HG02981 (cell line): ENCODE data around the gene ZNF627.
"Not testable (repeated sequence)": the region's sequence is repeated elsewhere in the genome, so short reads cannot be mapped to it uniquely, and the experiment has no call there.

Experiments
- ATAC-seq: cut with Tn5 transposase; IDR thresholded peaks from one replicate; pipeline ENCODE4 v1.9.1; 2021; ENCODE audit warnings: mild to moderate bottlenecking, moderate library complexity; ENCODE audit not compliant: unreplicated experiment

ZNF627 gene

GRCh38 chr19:11620553-11620952 is 23.3 kb downstream of the ZNF627 start:
- no peak for ATAC-seq

- ATAC-seq: not testable (repeated sequence)
Measured at GRCh38 chr19:11622401-11622800, 25.1 kb downstream of the ZNF627 start.

DNA sequence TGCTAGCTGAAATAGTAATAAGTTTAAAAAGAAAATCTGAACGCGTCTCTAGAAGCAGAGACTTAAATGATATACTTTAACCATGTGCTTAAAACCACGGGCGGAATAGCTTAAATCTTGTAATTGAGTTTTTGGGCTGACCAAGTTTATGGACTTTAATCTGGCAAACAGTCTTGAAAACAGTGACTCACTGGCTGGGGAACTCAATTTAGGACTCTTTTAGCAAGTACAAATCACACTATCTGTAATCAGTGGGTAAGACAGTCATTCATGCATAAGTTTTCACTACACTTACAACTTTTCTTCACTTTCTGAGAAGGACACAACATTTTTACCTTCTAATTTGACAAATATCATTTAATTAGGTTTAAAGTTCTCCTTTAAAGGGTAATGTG is 26.8 kb downstream of the ZNF627 start:
- ATAC-seq: no peak

DNA sequence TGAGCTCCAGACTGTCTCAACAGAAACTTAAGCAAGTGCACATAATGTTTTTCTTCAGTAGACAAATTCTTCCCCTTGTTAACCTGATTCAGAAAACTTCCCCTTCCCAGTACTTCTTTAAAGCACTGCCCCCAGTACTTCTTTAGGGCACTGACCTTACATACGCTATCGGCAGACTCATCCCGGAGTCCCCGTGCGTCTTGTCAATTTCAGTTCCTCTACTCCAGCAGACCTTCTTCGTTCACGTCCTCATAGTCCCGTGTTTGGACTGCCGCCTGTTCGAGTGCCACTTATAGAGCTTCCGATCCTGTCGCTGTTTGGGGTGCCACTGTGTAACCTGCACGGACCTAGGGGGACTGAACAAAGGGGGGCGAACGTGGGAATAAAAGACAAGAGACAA is 29.0 kb downstream of the ZNF627 start:
- ATAC-seq: no peak

GRCh38 chr19:11633223-11633622 is 35.9 kb downstream of the ZNF627 start:
- ATAC-seq: no peak

DNA sequence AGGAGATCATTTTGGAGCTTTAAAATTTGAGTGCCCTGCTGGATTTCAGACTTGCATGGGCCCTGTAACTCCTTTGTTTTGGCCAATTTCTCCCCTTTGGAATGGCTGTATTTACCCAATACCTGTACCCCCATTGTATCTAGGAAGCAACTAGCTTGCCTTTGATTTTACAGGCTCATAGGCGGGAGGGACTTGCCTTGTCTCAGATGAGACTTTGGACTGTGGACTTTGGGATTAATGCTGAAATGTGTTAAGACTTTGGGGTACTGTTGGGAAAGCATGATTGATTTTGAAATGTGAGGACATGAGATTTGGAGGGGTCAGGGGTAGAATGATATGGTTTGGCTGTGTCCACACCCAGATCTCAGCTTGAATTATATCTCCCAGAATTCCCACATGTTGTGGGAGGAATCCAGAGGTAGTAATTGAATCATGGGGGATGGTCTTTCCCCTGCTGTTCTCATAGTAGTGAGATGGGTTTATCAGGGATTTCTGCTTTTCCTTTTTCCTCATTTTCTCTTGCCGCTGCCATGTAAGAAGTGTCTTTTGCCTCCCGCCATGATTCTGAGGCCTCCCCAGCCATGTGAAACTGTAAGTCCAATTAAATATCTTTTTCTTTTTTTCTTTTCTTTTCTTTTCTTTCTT is 36.9 kb downstream of the ZNF627 start:
- not testable (repeated sequence) for ATAC-seq

DNA sequence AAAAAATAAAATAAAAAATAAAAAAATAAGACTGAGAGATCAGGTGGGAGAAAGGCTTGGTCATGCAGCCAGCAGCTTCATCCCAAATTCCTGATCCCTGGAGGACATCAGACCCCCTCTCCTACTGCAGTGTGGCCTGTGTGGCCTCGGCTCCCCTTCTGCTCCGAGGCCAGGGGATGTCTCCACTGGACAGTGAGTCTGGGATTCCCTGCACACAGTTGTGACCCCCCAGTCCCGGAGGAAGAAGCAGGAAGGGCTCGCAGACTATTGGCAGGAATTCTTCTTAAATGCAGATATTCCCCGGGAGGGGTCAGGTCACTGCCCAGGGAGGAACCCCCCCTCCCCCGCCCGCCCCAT is 41.9 kb downstream of the ZNF627 start:
- ATAC-seq: no peak

- peak; percentile 95 for ATAC-seq
Measured at GRCh38 chr19:11639602-11640471, 42.6 kb downstream of the ZNF627 start.

- no peak for ATAC-seq
Measured at GRCh38 chr19:11641244-11641643, 44.0 kb downstream of the ZNF627 start.

- no peak for ATAC-seq
Measured at GRCh38 chr19:11642902-11643301, 45.6 kb downstream of the ZNF627 start.

DNA sequence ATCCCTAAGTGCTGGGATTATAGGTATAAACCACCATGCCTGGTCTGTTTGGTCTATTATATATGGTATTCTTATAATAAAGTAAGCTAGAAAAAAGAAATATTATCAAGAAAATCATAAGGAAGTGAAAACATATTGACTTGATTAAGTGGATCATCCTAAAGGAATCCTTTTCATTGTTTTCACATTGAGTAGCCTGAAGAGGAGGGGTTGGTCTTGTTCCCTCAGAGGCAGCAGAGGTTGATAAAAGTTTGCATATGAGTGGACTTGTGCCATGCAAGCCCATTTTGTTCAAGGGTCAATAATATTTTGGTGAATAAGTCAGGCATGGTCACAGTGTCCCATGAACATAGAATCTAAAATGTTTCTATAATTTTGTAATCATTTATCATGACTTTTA is 52.7 kb downstream of the ZNF627 start:
- no peak for ATAC-seq

DNA sequence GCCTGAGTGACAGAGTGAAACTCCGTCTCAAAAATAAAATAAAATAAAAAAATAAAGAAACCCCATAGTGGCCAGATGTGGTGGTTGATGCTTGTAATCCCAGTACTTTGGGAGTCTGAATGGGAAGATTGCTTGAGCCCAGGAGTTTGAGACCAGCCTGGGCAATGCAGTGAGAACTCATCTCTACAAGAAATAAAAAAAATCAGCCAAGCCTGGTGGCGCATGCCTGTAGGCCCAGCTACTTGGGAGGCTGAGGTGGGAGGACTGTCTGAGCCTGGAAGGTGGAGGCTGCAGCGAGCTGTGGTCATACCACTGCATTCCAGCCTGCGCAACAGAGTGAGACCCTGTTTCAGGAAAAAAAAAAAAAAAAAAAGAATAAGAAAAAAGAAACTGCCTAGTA is 53.8 kb downstream of the ZNF627 start:
- ATAC-seq: no peak

DNA sequence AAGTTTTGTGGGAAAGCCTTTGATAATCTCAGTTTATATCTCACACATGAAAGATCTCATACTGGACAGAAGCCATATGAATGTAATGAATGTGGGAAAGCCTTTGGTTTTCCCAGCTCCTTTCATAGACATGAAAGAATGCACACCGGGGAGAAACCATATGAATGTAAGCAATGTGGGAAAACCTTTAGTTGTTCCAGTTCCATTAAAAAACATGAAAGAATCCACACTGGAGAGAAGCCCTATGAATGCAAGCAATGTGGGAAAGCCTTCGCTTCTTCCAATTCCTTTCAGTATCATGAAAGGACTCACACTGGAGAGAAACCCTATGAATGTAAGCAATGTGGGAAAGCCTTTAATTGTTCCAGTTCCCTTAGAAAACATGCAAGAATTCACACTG is 54.8 kb downstream of the ZNF627 start:
- ATAC-seq: no peak

GRCh38 chr19:11652492-11652891 is 55.2 kb downstream of the ZNF627 start:
- no peak for ATAC-seq

DNA sequence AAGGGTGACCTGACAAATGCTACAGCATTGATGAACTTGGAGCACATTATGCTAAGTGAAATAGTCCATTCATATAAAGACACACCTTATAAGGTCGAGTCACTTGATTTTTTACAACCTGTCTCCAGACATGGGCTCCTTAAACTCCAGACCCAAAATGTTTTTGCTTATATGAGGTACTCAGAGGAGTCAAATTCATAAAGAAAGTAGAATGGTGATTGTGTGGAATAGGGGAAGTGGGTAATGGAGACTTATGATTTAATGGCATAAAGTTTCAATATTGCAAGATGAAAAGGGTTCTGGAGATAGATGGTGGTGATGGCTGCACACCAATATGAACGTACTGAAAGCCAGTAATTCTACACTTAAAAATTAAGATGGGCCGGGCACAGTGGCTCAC is 59.3 kb downstream of the ZNF627 start:
- no peak for ATAC-seq

- no peak for ATAC-seq
Measured at GRCh38 chr19:11657307-11657706, 60.0 kb downstream of the ZNF627 start.

DNA sequence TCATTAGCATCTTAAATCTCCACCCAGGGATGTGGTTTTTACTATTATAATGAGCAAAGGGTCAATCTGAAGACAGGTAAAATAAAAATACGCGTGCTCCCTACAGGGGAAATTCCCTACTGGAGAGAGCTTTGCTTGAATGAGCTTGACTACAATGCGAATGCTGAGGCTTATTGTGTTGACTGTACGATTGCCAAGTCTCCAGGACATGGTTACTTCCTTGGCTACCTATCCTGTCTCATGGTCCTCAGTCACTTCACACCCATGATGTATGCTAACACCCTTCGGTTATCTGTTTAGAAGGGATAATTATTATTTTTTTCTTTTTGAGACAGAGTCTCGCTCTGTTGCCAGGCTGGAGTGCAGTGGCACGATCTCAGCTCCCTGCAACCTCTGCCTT is 61.7 kb downstream of the ZNF627 start:
- ATAC-seq: no peak

- no peak for ATAC-seq
Measured at GRCh38 chr19:11659612-11660011, 62.3 kb downstream of the ZNF627 start.

DNA sequence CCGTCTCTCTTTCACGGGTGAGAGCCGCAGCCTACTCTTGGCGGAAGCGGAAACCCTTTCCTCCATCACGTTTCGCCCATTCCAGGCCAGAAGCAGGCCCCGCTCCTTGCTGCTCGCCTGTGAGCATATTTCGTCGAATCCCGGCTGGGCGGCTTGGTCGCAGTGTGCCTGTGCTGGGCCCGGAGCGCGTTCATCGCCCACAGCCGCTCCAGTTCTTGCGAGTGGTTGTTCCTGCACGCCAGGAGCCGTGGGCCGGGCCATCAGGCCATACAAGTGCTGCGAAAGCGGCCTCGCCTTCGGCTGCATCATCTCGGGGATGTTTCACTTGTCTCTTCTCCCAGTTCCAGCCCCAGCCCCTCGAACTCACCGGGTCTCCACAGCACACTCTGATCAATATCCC is 65.0 kb downstream of the ZNF627 start:
- no peak for ATAC-seq

- no peak for ATAC-seq
Measured at GRCh38 chr19:11663181-11663591, 65.9 kb downstream of the ZNF627 start.
